ENCODE data around the gene MERTK. TPM values are rescaled to one million over a fixed set of nuclear protein-coding genes. Genes with fewer than 3 reads are reported as not detected.

The MERTK gene
- total and polyA plus RNA-seq, 2 donors (not counting 1 experiment from before 2014, with no cell fraction given), result 0.34 to 6.6 TPM

DNA sequence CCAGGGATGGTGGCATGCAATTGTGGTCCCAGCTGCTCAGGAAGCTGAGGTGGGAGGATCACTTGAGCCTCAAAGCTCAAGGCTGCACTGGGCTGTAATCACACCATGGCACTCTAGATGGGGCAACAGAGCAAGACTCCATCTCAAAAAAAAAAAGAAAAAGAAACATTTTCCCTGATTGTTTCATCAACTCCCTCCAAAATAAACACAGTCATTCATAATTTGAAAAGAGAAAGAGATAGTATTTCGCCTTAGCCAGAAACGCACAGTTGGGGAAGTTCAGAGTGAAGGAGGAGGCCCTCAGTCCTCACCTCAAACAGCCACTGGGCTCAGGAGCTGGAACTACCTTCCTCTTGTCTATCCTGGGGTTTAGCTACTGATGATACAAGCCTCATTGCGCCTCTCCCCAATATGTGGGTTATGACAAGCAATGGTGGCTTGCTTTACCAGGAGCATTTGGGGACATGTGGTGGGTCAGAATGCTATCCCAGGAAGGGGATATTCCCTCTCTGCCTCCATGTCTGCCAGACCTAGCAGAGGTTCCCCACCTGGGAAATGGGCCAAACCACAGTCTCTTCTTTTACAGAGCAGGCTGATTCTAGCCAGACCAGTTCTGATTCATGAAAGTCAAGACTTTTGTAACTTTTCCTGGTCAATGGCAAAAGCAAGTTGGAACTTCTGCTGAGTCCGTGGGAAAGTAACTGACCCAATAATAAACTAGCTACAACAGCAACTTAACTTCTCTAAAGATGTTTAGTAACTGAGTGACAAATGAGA is 134.5 kb downstream of the MERTK start:
- no peak overlapping the region for H3K9ac ChIP-seq (ENCODE audit: insufficient read depth, low read length)
- H3K4me3 ChIP-seq (replicated peaks in 1 of 4; ENCODE audit: control extremely low read depth in 1 of 4, insufficient read depth in 1 of 4, low read depth in 3 of 4, low read length in 4 of 4), result no peak overlapping the region
- H2AFZ ChIP-seq (ENCODE audit: low read length), result no peak overlapping the region
- no peak overlapping the region for H3K4me2 ChIP-seq (ENCODE audit: extremely low read depth, insufficient read depth, low read length)
- H3K36me3 ChIP-seq (ENCODE audit: control insufficient read depth, insufficient read depth, low read length), result no peaks in the 10 kb centered on the region
- peak; percentile 74 to 85 for DNase-seq (ENCODE audit: low read depth in 2 of 2)
- H3K27ac ChIP-seq (ENCODE audit: insufficient read depth, low read length), result no peak overlapping the region
- TF ChIP-seq EZH2 (IDR thresholded peaks at IDR 0.05; ENCODE audit: low read length, missing control alignments), result no peak
- TF ChIP-seq, protein P1, sequence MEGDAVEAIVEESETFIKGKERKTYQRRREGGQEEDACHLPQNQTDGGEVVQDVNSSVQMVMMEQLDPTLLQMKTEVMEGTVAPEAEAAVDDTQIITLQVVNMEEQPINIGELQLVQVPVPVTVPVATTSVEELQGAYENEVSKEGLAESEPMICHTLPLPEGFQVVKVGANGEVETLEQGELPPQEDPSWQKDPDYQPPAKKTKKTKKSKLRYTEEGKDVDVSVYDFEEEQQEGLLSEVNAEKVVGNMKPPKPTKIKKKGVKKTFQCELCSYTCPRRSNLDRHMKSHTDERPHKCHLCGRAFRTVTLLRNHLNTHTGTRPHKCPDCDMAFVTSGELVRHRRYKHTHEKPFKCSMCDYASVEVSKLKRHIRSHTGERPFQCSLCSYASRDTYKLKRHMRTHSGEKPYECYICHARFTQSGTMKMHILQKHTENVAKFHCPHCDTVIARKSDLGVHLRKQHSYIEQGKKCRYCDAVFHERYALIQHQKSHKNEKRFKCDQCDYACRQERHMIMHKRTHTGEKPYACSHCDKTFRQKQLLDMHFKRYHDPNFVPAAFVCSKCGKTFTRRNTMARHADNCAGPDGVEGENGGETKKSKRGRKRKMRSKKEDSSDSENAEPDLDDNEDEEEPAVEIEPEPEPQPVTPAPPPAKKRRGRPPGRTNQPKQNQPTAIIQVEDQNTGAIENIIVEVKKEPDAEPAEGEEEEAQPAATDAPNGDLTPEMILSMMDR (conservative IDR thresholded peaks at IDR 0.05 in 1 of 2, IDR thresholded peaks at IDR 0.05 in 1 of 2; ENCODE audit: low read depth in 1 of 2, low read length in 2 of 2), result peak; percentile 7 to 12
- H3K4me1 ChIP-seq (ENCODE audit: control insufficient read depth, extremely low read depth, insufficient read depth, low read length), result no peaks in the 10 kb centered on the region
- H3K27me3 ChIP-seq (ENCODE audit: control insufficient read depth, insufficient read depth, low read length), result no peaks in the 10 kb centered on the region
- H3K79me2 ChIP-seq (ENCODE audit: control insufficient read depth, insufficient read depth, low read length), result no peaks in the 10 kb centered on the region
- no peaks in the 10 kb centered on the region for H3K9me3 ChIP-seq (ENCODE audit: control insufficient read depth, insufficient read depth, low read depth, low read length)
- H4K20me1 ChIP-seq (ENCODE audit: control insufficient read depth, extremely low read depth, insufficient read depth, low read length), result no peaks in the 10 kb centered on the region

- DNase-seq (ENCODE audit: low read depth in 2 of 2), result peak; percentile 68 to 75
- H3K9ac ChIP-seq (ENCODE audit: insufficient read depth, low read length), result no peak overlapping the region
- H3K27ac ChIP-seq (ENCODE audit: insufficient read depth, low read length), result no peak overlapping the region
- no peaks in the 10 kb centered on the region for H3K36me3 ChIP-seq (ENCODE audit: control insufficient read depth, insufficient read depth, low read length)
- no peak overlapping the region for H2AFZ ChIP-seq (ENCODE audit: low read length)
- no peak overlapping the region for H3K4me3 ChIP-seq (replicated peaks in 1 of 4; ENCODE audit: control extremely low read depth in 1 of 4, insufficient read depth in 1 of 4, low read depth in 3 of 4, low read length in 4 of 4)
- H3K79me2 ChIP-seq (ENCODE audit: control insufficient read depth, insufficient read depth, low read length), result no peaks in the 10 kb centered on the region
- H3K27me3 ChIP-seq (ENCODE audit: control insufficient read depth, insufficient read depth, low read length), result no peaks in the 10 kb centered on the region
- H4K20me1 ChIP-seq (ENCODE audit: control insufficient read depth, extremely low read depth, insufficient read depth, low read length), result no peaks in the 10 kb centered on the region
- no peaks in the 10 kb centered on the region for H3K4me1 ChIP-seq (ENCODE audit: control insufficient read depth, extremely low read depth, insufficient read depth, low read length)
- no peaks in the 10 kb centered on the region for H3K9me3 ChIP-seq (ENCODE audit: control insufficient read depth, insufficient read depth, low read depth, low read length)
- no peak for TF ChIP-seq EZH2 (IDR thresholded peaks at IDR 0.05; ENCODE audit: low read length, missing control alignments)
- TF ChIP-seq, protein P1 (conservative IDR thresholded peaks at IDR 0.05 in 1 of 2, IDR thresholded peaks at IDR 0.05 in 1 of 2; ENCODE audit: low read depth in 1 of 2, low read length in 2 of 2), result no peak
- no peak overlapping the region for H3K4me2 ChIP-seq (ENCODE audit: extremely low read depth, insufficient read depth, low read length)
Observed at GRCh38 chr2:112033600-112033999, 135.2 kb downstream of the MERTK start.

DNA sequence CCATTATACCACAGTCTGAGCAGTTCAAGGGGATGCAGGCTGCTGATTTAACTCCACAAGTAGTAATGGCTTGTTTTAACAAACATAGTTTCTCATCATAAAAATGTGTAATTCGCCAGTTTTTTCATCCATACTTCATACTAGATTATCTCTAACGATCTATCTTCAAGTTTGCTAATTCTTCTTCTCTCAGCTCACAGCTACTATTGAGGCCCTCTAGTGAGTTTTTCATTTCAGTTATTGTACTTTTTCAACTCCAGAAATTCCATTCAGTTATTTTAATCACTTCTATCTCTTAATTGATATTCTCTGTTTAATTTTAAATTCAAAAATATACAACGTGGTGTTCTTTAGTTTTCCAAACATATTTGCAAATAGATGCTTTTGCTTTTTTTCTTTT is 136.5 kb downstream of the MERTK start:
- Histone ChIP-seq H3K4me2 (ENCODE audit: extremely low read depth, insufficient read depth, low read length) (no peak overlapping the region), H2AFZ (ENCODE audit: low read length) (no peak overlapping the region), H3K4me3 (replicated peaks in 1 of 4; ENCODE audit: control extremely low read depth in 1 of 4, insufficient read depth in 1 of 4, low read depth in 3 of 4, low read length in 4 of 4) (no peak overlapping the region), H3K36me3 (ENCODE audit: control insufficient read depth, insufficient read depth, low read length) (no peaks in the 10 kb centered on the region), H3K9me3 (ENCODE audit: control insufficient read depth, insufficient read depth, low read depth, low read length) (no peaks in the 10 kb centered on the region), H3K4me1 (ENCODE audit: control insufficient read depth, extremely low read depth, insufficient read depth, low read length) (no peaks in the 10 kb centered on the region), H3K27me3 (ENCODE audit: control insufficient read depth, insufficient read depth, low read length) (no peaks in the 10 kb centered on the region), H3K79me2 (ENCODE audit: control insufficient read depth, insufficient read depth, low read length) (no peaks in the 10 kb centered on the region), H4K20me1 (ENCODE audit: control insufficient read depth, extremely low read depth, insufficient read depth, low read length) (no peaks in the 10 kb centered on the region), H3K9ac (ENCODE audit: insufficient read depth, low read length) (no peak overlapping the region), H3K27ac (ENCODE audit: insufficient read depth, low read length) (no peak overlapping the region)
- TF ChIP-seq EZH2 (IDR thresholded peaks at IDR 0.05; ENCODE audit: low read length, missing control alignments), result no peak
- TF ChIP-seq, protein P1 (conservative IDR thresholded peaks at IDR 0.05 in 1 of 2, IDR thresholded peaks at IDR 0.05 in 1 of 2; ENCODE audit: low read depth in 1 of 2, low read length in 2 of 2), result no peak
- DNase-seq (ENCODE audit: low read depth in 2 of 2), result no peak
